K562 (cell line): ENCODE data around the gene PHOSPHO1. TPM values are rescaled to one million over a fixed set of nuclear protein-coding genes. Genes with fewer than 3 reads are reported as not detected.
A peak's percentile ranks its signal among the peaks of the same experiment; 100 is the strongest.

Experiments used
- CCNT2 ChIP-seq: IDR thresholded peaks from 2 replicates; pipeline ENCODE4 v1.6.1; 2011; ENCODE audit warnings: borderline replicate concordance, low read depth, mild to moderate bottlenecking, moderate library complexity, mixed read lengths, low read length; ENCODE audit not compliant: insufficient read length; ENCODE audit errors: extremely low read depth
- DMBX1 ChIP-seq: fragments of 250-450 bp; sonication (Bioruptor Pico); IDR thresholded peaks from 2 replicates; pipeline ENCODE4 v1.8.0; 2022; ENCODE audit warnings: inconsistent platforms, mild to moderate bottlenecking, moderate library complexity, borderline replicate concordance
- GTF2F1 ChIP-seq: IDR thresholded peaks from 2 replicates; pipeline ENCODE4 v1.6.1; 2011; ENCODE audit warnings: low read depth, low read length, improper control_type of control experiment
- HMBOX1 ChIP-seq: sonication (generic); IDR thresholded peaks from 2 replicates; pipeline ENCODE4 v1.6.1; 2016
- ID3 ChIP-seq, 2 experiments: fragments of 250-450 bp in 1 of 2; fragments of 450-650 bp in 1 of 2; sonication (Bioruptor Pico) in 1 of 2; IDR thresholded peaks; 2 replicates each; pipeline versions ENCODE4 v1.6.1 to v1.8.0; 2016 to 2021; ENCODE audit warnings: mild to moderate bottlenecking in 2 of 2, moderate library complexity in 2 of 2, missing compliant biosample characterization in 1 of 2, missing genetic modification characterization in 1 of 2
- JUNB ChIP-seq: fragments of 450-650 bp; formaldehyde crosslinking; conservative IDR thresholded peaks from 2 replicates; pipeline ENCODE4 v1.4.0; 2020; ENCODE audit warnings: mild to moderate bottlenecking
- MAFK ChIP-seq: IDR thresholded peaks from 2 replicates; pipeline ENCODE4 v1.6.1; 2011; ENCODE audit warnings: low read length, improper control_type of control experiment
- MED1 ChIP-seq: sonication (generic); formaldehyde crosslinking; IDR thresholded peaks from 2 replicates; pipeline ENCODE4 v1.8.1; 2023; ENCODE audit warnings: missing genetic modification reagents, borderline replicate concordance
- MIER1 ChIP-seq: fragments of 450-650 bp; IDR thresholded peaks from 2 replicates; pipeline ENCODE4 v1.6.1; 2016; ENCODE audit warnings: antibody characterized with exemption, mild to moderate bottlenecking, low read depth
- NEUROD1 ChIP-seq: fragments of 150-350 bp; IDR thresholded peaks from 2 replicates; pipeline ENCODE4 v1.6.1; 2014; ENCODE audit warnings: borderline replicate concordance, low read length, low read depth; ENCODE audit not compliant: partially characterized antibody
- NR2C1 ChIP-seq, 2 experiments: fragments of 450-650 bp; IDR thresholded peaks; 2 replicates each; pipeline ENCODE4 v1.6.1; 2017; ENCODE audit warnings: mild to moderate bottlenecking in 2 of 2, antibody characterized with exemption in 1 of 2, inconsistent platforms in 1 of 2, missing compliant biosample characterization in 1 of 2, missing genetic modification characterization in 1 of 2
- PYGO2 ChIP-seq: fragments of 450-650 bp; IDR thresholded peaks from 2 replicates; pipeline ENCODE4 v1.6.1; 2016; ENCODE audit warnings: mild to moderate bottlenecking, missing genetic modification characterization, moderate library complexity, missing compliant biosample characterization
- SAFB2 ChIP-seq: fragments of 200-400 bp; formaldehyde crosslinking; IDR thresholded peaks from 2 replicates; pipeline ENCODE4 v1.6.1; 2018; ENCODE audit warnings: borderline replicate concordance, low read length, low read depth, moderate library complexity; ENCODE audit not compliant: severe bottlenecking
- SMAD1 ChIP-seq: fragments of 150-350 bp; IDR thresholded peaks from 2 replicates; pipeline ENCODE4 v1.6.1; 2014; ENCODE audit warnings: low read length, low read depth; ENCODE audit not compliant: partially characterized antibody
- SMARCE1 ChIP-seq: fragments of 450-650 bp; IDR thresholded peaks from 2 replicates; pipeline ENCODE4 v1.7.1; 2016; ENCODE audit warnings: mild to moderate bottlenecking
- TCFL5 ChIP-seq: fragments of 250-450 bp; sonication (Bioruptor Pico); conservative IDR thresholded peaks from 2 replicates; pipeline ENCODE4 v1.6.1; 2021; ENCODE audit warnings: mild to moderate bottlenecking, moderate library complexity, matching md5 sums
- polyA plus RNA-seq, 8 experiments: library from polyadenylated mRNA; depleted of rRNA in 4 of 8; stranded (reverse) in 5 of 8; unstranded in 3 of 8; fragments of >200 nt; fragmentation: Nextera tagmentation in 2 of 8; fragmentation: Illumina TruSeq in 1 of 8; extraction: Ambion mirVana in 2 of 8; extraction: Trizol in 1 of 8; gene quantifications; 2 replicates each; pipeline versions ENCODE4 v1.2.1 to v1.2.3, GENCODE V29; 2011 to 2014; ENCODE audit warnings: inconsistent platforms in 1 of 8, missing spikeins in 1 of 8
- total RNA-seq, 7 experiments: library from RNA; depleted of rRNA in 6 of 7; stranded (reverse); fragments of >200 nt in 6 of 7; fragmentation: Illumina TruSeq in 2 of 7; extraction: Trizol in 2 of 7; gene quantifications; 2 replicates each; pipeline versions ENCODE4 v1.2.1 to v1.2.3, GENCODE V29; 2011 to 2021; ENCODE audit warnings: low replicate concordance in 1 of 7
- TF ChIP-seq, protein P1 (sequence below), 2 experiments: fragments of 450-650 bp; formaldehyde crosslinking in 1 of 2; IDR thresholded peaks; 2 replicates each; pipeline versions ENCODE4 v1.4.0 to v1.6.1; 2014 to 2020; ENCODE audit warnings: mild to moderate bottlenecking in 2 of 2, borderline replicate concordance in 1 of 2, low read depth in 1 of 2

PHOSPHO1 gene
- total and polyA plus RNA-seq, 9 of the 15 experiments (the other 6 are each of a cell fraction or from before 2014, with no cell fraction given), result 0.06 to 0.07 TPM; not detected in 7

GRCh38 chr17:49193513-49194296, 36.9 kb downstream of the PHOSPHO1 start (continued):
- TF ChIP-seq DMBX1 (CRISPR knock-in tag) (no peak), MIER1 (peak; percentile 86), NEUROD1 (no peak), SAFB2 (no peak), GTF2F1 (no peak), MAFK (no peak), MED1 (no peak), SMARCE1 (no peak; the same call in 1 of the 2 replicates), PYGO2 (tag) (no peak), CCNT2 (no peak), JUNB (no peak), ID3 (CRISPR knock-in tag; IDR thresholded peaks at IDR 0.05) (no peak), ID3 (tag; IDR thresholded peaks at IDR 0.05) (no peak), HMBOX1 (no peak), TCFL5 (CRISPR knock-in tag) (no peak), NR2C1 (IDR thresholded peaks at IDR 0.05) (peak; percentile 29; the same call in 1 of the 2 replicates), NR2C1 (tag; IDR thresholded peaks at IDR 0.05) (no peak), SMAD1 (no peak)
- TF ChIP-seq, protein P1, sequence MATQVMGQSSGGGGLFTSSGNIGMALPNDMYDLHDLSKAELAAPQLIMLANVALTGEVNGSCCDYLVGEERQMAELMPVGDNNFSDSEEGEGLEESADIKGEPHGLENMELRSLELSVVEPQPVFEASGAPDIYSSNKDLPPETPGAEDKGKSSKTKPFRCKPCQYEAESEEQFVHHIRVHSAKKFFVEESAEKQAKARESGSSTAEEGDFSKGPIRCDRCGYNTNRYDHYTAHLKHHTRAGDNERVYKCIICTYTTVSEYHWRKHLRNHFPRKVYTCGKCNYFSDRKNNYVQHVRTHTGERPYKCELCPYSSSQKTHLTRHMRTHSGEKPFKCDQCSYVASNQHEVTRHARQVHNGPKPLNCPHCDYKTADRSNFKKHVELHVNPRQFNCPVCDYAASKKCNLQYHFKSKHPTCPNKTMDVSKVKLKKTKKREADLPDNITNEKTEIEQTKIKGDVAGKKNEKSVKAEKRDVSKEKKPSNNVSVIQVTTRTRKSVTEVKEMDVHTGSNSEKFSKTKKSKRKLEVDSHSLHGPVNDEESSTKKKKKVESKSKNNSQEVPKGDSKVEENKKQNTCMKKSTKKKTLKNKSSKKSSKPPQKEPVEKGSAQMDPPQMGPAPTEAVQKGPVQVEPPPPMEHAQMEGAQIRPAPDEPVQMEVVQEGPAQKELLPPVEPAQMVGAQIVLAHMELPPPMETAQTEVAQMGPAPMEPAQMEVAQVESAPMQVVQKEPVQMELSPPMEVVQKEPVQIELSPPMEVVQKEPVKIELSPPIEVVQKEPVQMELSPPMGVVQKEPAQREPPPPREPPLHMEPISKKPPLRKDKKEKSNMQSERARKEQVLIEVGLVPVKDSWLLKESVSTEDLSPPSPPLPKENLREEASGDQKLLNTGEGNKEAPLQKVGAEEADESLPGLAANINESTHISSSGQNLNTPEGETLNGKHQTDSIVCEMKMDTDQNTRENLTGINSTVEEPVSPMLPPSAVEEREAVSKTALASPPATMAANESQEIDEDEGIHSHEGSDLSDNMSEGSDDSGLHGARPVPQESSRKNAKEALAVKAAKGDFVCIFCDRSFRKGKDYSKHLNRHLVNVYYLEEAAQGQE (IDR thresholded peaks at IDR 0.05; ENCODE audit: borderline replicate concordance), result no peak
- TF ChIP-seq, protein P1 (CRISPR knock-in tag; IDR thresholded peaks at IDR 0.05; ENCODE audit: low read depth), result no peak
